HCEC 1CT (cell line): ENCODE results near the gene SIMC1.

Source experiments
- DNase-seq: peaks from one replicate; pipeline ENCODE4 v3.0.0-alpha.2; 2017

SIMC1 gene

DNA sequence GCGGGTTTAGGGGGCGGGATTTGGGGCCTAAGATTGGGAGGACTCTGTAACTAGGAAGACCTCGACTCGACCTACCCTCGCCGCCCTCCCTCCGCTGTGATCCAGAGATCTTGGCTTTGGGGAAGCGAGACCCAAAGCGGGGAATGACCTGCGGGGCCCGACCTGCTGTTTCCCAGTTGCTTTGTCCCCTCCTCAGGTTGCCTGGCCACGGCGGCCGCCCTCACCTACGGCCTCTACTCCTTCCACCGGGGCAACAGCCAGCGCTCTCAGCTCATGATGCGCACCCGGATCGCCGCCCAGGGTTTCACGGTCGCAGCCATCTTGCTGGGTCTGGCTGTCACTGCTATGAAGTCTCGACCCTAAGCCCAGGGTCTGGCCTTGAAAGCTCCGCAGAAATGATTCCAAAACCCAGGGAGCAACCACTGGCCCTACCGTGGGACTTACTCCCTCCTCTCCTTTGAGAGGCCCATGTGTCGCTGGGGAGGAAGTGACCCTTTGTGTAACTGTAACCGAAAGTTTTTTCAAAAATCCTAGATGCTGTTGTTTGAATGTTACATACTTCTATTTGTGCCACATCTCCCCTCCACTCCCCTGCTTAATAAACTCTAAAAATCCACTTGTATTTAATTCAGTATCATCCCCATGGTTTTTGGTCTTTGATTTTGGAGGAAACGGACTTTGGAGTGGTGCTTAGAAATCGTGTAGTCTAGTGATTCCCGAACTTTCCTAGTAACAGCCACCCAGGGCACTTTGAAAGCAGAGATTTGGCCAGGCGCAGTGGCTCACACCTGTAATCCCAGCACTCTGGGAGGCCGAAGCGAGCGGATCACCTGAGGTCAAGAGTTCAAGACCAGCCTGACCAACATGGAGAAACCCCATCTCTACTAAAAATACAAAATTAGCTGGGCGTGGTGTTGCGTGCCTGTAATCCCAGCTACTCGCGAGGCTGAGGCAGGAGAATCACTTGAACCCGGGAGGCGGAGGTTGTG lies 151.2 kb downstream of the SIMC1 start:
- no peak for DNase-seq

DNA sequence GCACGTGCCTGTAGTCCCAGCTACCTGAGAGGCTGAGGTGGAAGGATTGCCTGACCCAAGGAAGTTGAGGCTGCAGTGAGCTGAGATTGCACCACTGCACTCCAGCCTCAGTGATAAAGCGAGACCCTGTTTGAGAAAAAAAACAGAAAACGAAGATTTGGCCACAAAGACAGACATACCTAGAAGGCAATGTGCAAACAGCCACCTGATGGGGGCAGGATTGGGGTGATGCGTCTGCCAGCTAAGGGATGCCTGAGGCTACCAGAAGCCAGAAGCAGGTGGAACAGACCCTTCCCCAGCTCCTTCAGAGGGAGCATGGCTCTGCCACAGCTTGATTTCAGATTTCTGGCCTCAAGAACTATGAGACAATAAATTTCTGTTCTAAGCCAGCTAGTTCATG lies 153.3 kb downstream of the SIMC1 start:
- no peak for DNase-seq

DNA sequence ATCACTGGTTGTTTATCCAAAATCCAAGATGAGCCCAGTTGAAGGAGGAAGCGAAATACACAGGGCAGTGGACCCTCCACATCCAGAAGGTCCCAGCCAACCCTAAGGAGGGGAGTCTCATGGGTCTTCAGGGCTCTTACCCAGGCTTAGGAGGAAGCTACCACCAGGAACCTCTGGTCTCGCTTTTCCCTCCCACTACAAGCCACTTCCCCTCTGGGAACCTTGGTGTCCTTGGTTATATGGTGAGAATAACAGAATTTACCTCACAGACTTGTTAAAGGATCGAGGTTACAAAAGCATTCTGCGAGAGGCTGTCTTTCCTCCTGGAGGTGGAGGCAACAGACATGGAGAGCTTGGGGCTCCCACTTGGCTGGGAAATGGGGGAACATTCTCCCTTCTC lies 153.8 kb downstream of the SIMC1 start:
- DNase-seq: no peak

DNA sequence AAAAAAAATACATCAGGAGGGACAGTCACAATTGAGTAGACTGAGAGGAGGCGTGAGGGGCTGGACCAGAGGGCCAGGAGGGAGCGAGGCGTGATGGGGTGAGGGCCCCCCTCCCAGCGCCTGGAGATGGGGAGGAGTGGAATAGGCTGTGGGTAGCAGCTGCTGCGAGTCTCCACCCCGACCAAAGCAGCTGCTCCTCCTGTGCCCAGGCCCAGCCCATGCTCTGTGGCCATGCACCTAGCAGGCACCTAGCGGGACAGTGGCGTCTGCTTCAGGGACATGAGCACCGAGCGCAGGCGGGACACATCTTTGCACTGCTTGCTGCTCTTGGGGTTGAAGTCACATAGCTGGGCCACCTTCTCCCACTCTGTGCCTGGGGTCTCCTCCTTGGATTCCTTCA lies 154.3 kb downstream of the SIMC1 start:
- DNase-seq: no peak

DNA sequence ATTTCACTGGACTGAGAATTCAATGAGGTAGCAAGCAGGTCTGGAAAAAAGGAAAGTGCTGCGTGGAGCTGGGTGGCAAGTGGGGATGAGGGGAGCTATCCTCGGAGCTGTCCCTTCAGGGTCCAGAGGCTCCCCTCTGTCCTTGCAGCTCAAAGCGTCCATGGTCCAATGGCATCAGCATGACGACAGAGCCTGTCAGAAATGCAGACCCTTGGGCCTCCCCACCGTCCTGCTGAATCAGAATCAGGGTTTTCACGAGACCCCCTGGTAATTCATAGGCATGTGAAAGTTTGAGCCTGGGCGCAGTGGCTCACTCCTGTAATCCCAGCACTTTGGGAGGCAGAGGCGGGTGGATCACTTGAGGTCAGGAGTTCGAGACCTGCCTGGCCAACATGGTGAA lies 155.9 kb downstream of the SIMC1 start:
- no peak for DNase-seq

DNA sequence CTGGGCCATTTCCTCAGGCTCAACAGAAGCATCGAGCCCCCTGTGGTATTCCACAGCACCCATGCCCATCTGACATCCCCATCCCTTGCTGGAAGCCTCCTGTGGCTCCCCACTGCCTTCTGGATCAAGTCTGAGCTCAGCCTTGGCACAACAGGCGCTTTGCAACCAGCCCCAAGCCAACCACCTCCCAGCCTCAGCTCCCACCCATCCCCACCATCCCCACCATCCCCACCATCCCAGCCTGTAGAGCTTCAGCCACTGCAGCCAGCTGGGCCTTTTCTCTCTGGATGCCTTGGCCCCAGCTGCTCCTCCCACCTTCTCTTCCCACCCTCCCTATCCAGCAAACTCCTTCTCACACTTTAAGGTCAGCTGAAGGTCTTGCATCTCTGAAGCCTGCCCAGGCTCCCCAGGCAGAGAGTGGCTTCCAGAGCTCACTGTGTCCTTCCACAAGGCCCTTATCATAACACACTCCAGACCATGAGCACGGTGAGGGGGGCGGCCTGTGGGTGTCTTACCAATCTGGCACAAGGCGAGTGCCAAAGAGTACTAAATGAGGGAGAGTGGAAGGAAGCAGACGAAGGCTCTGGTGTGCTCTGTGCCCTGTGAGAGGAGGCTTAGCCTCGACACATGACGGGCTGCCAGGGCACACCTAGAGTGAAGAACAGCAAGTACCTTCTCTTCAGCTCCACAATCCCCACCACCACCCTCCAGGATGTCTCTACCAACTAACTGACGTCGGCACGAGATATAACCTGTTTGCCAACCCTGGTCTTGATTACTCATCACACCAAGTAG lies 156.9 kb downstream of the SIMC1 start:
- DNase-seq: no peak
